HCT116 (cell line): ENCODE results near the gene VIPR2. TPM values are rescaled to one million over a fixed set of nuclear protein-coding genes. Genes with fewer than 3 reads are reported as not detected.

Experiments
- ATAC-seq: fragments of 200-7000 bp; cut with Tn5 transposase; 2 replicates; pipeline ENCODE4 v1.9.1; 2020; ENCODE audit warnings: mild to moderate bottlenecking, moderate library complexity
- BruUV-seq: library from RNA; stranded (reverse); fragments of 400-500 nt; replicated peaks from 2 replicates; lab custom pipeline; 2021; lab: Mats Ljungman, UMichigan
- CTCF ChIA-PET: fragments of 300-600 bp; sonication (Branson Sonifier 250); formaldehyde crosslinking; loops from one replicate; lab custom pipeline; 2021; ENCODE audit warnings: antibody characterized with exemption; lab: Charles Lee
- POLR2A ChIA-PET: fragments of 300-600, 350-600 bp; sonication (Branson Sonifier 250); formaldehyde crosslinking; loops from one replicate; lab custom pipeline; 2021; ENCODE audit warnings: antibody characterized with exemption; lab: Charles Lee
- RAD21 ChIA-PET, 2 experiments: fragments of 300-600 bp; sonication (Branson Sonifier 250); formaldehyde crosslinking; loops; one replicate each; lab custom pipeline; 2023; ENCODE audit warnings: low total read pairs in 2 of 2; ENCODE audit not compliant: uncharacterized antibody in 2 of 2, unreplicated experiment in 2 of 2, low non-redundant PET in 1 of 2; lab: Charles Lee
- DNase-seq: peaks from one replicate; pipeline ENCODE4 v3.0.0-alpha.2; 2010; ENCODE audit warnings: low read depth, low spot score
- H2AFZ ChIP-seq: fragments of 200-600 bp; shearing (Covaris generic), sonication (generic); 2 replicates; pipeline ENCODE4 v1.6.1; 2017; ENCODE audit warnings: low read depth, mixed run types, mixed read lengths, antibody characterized with exemption, low read length; ENCODE audit not compliant: poor library complexity, severe bottlenecking
- H3K27ac ChIP-seq: 2 replicates; pipeline ENCODE4 v1.5.1; 2012; ENCODE audit warnings: low read depth, low read length
- H3K27me3 ChIP-seq: fragments of 200-600 bp; sonication (generic); 2 replicates; pipeline ENCODE4 v1.6.1; 2016; ENCODE audit warnings: mixed run types, low read length, mixed read lengths; ENCODE audit not compliant: insufficient read depth
- H3K36me3 ChIP-seq, 2 experiments: fragments of 200-500 bp in 1 of 2; fragments of 200-600 bp in 1 of 2; sonication (Bioruptor generic) in 1 of 2; sonication (generic) in 1 of 2; 2 replicates each; pipeline versions ENCODE4 v1.5.1 to v1.6.1; 2014 to 2016; ENCODE audit warnings: low read length in 2 of 2, inconsistent platforms in 1 of 2, mixed read lengths in 1 of 2, mixed run types in 1 of 2; ENCODE audit not compliant: insufficient read depth in 2 of 2, control insufficient read depth in 1 of 2
- H3K4me1 ChIP-seq, 2 experiments: fragments of 200-600 bp in 1 of 2; sonication (generic) in 1 of 2; 2 replicates each; pipeline versions ENCODE4 v1.5.1 to v1.6.1; 2012 to 2017; ENCODE audit warnings: low read length in 2 of 2, inconsistent platforms in 1 of 2, mild to moderate bottlenecking in 1 of 2, mixed read lengths in 1 of 2, mixed run types in 1 of 2, moderate library complexity in 1 of 2; ENCODE audit not compliant: insufficient read depth in 2 of 2, control insufficient read depth in 1 of 2
- H3K4me2 ChIP-seq: fragments of 200-600 bp; sonication (generic); 2 replicates; pipeline ENCODE4 v1.6.1; 2017; ENCODE audit warnings: mixed run types, low read length, mixed read lengths
- H3K4me3 ChIP-seq, 2 experiments: fragments of 200-600 bp in 1 of 2; sonication (generic) in 1 of 2; replicated peaks in 1 of 2; 2 replicates each; pipeline ENCODE4 v1.5.1; 2011 to 2016; ENCODE audit warnings: low read length in 2 of 2, control low read depth in 1 of 2, low read depth in 1 of 2, mild to moderate bottlenecking in 1 of 2, mixed read lengths in 1 of 2, mixed run types in 1 of 2
- H3K79me2 ChIP-seq: fragments of 200-600 bp; sonication (generic); 2 replicates; pipeline ENCODE4 v1.6.1; 2017; ENCODE audit warnings: mild to moderate bottlenecking, mixed run types, low read length, moderate library complexity, mixed read lengths; ENCODE audit not compliant: insufficient read depth
- H3K9ac ChIP-seq: fragments of 200-600 bp; sonication (generic); 2 replicates; pipeline ENCODE4 v1.6.1; 2016; ENCODE audit warnings: low read length, mixed read lengths
- H3K9me2 ChIP-seq: fragments of 200-600 bp; sonication (generic), shearing (Covaris generic); 2 replicates; pipeline ENCODE4 v1.6.1; 2017; ENCODE audit warnings: mixed run types, mild to moderate bottlenecking, moderate library complexity; ENCODE audit not compliant: insufficient read depth
- H3K9me3 ChIP-seq, 2 experiments: fragments of 200-500 bp in 1 of 2; fragments of 200-600 bp in 1 of 2; sonication (Bioruptor generic) in 1 of 2; sonication (generic) in 1 of 2; 2 replicates each; pipeline ENCODE4 v1.6.1; 2014 to 2017; ENCODE audit warnings: low read length in 2 of 2, mixed read lengths in 2 of 2, inconsistent platforms in 1 of 2, low read depth in 1 of 2, mild to moderate bottlenecking in 1 of 2, mixed run types in 1 of 2, moderate library complexity in 1 of 2; ENCODE audit not compliant: control insufficient read depth in 1 of 2, insufficient read depth in 1 of 2
- H4K20me1 ChIP-seq: fragments of 200-600 bp; sonication (generic), shearing (Covaris generic); 2 replicates; pipeline ENCODE4 v1.6.1; 2017; ENCODE audit warnings: mixed run types, mild to moderate bottlenecking, moderate library complexity; ENCODE audit not compliant: insufficient read depth
- CBX3 ChIP-seq: IDR thresholded peaks from 2 replicates; pipeline ENCODE4 v1.6.1; 2012; ENCODE audit warnings: low read depth
- CEBPB ChIP-seq: IDR thresholded peaks from 2 replicates; pipeline ENCODE4 v1.6.1; 2012; ENCODE audit warnings: low read depth
- CTCF ChIP-seq, 3 experiments: fragments of 200-600 bp in 1 of 3; sonication (generic) in 1 of 3; IDR thresholded peaks in 2 of 3; conservative IDR thresholded peaks in 1 of 3; 2 replicates each; pipeline ENCODE4 v1.5.1; 2012 to 2017; ENCODE audit warnings: low read depth in 2 of 3, low read length in 2 of 3, antibody characterized with exemption in 1 of 3, borderline replicate concordance in 1 of 3, control low read depth in 1 of 3, mild to moderate bottlenecking in 1 of 3, mixed read lengths in 1 of 3, mixed run types in 1 of 3, moderate library complexity in 1 of 3; ENCODE audit not compliant: insufficient read depth in 1 of 3
- ELF1 ChIP-seq: IDR thresholded peaks from 2 replicates; pipeline ENCODE4 v1.6.1; 2012; ENCODE audit warnings: low read depth, borderline replicate concordance
- EZH2 ChIP-seq: fragments of 200-600 bp; sonication (generic); IDR thresholded peaks from 2 replicates; pipeline ENCODE4 v1.6.1; 2017; ENCODE audit warnings: antibody characterized with exemption, mixed run types
- EZH2phosphoT487 ChIP-seq: fragments of 200-600 bp; IDR thresholded peaks from 2 replicates; pipeline ENCODE4 v1.6.1; 2018; ENCODE audit warnings: antibody characterized with exemption, borderline replicate concordance
- FOSL1 ChIP-seq: IDR thresholded peaks from 2 replicates; pipeline ENCODE4 v1.6.1; 2012; ENCODE audit warnings: low read depth
- JUND ChIP-seq: IDR thresholded peaks from 2 replicates; pipeline ENCODE4 v1.6.1; 2012
- MAX ChIP-seq: IDR thresholded peaks from 2 replicates; pipeline ENCODE4 v1.6.1; 2012
- POLR2A ChIP-seq: IDR thresholded peaks from 2 replicates; pipeline ENCODE4 v1.7.0; 2011; ENCODE audit warnings: borderline replicate concordance; ENCODE audit not compliant: insufficient read depth, insufficient read length; ENCODE audit errors: extremely low read depth
- POLR2AphosphoS5 ChIP-seq: IDR thresholded peaks from 2 replicates; pipeline ENCODE4 v1.6.1; 2011; ENCODE audit warnings: mild to moderate bottlenecking, low read depth, low read length, moderate library complexity
- RAD21 ChIP-seq: IDR thresholded peaks from 2 replicates; pipeline ENCODE4 v1.6.1; 2012; ENCODE audit warnings: low read depth, mild to moderate bottlenecking
- REST ChIP-seq: IDR thresholded peaks from 2 replicates; pipeline ENCODE4 v1.6.1; 2012; ENCODE audit warnings: low read depth
- SIN3A ChIP-seq: IDR thresholded peaks from 2 replicates; pipeline ENCODE4 v1.6.1; 2012; ENCODE audit warnings: low read depth
- SP1 ChIP-seq: IDR thresholded peaks from 2 replicates; pipeline ENCODE4 v1.6.1; 2012; ENCODE audit warnings: low read depth
- SRF ChIP-seq: IDR thresholded peaks from 2 replicates; pipeline ENCODE4 v1.6.1; 2012; ENCODE audit warnings: low read depth
- TCF7L2 ChIP-seq: IDR thresholded peaks from 2 replicates; pipeline ENCODE4 v1.7.0; 2011; ENCODE audit warnings: borderline replicate concordance, inconsistent platforms; ENCODE audit not compliant: insufficient read depth, insufficient read length; ENCODE audit errors: extremely low read depth
- ZFX ChIP-seq: fragments of 450-650 bp; IDR thresholded peaks from 2 replicates; pipeline ENCODE4 v1.6.1; 2017
- intact Hi-C: fragments of 100-400 bp; cut with micrococcal nuclease; formaldehyde crosslinking; loops from 2 replicates; pipeline ENCODE4 v1.10.0; 2022
- total RNA-seq: library from RNA; stranded (reverse); gene quantifications from one replicate; pipeline ENCODE4 v1.2.1, GENCODE V29; 2021; ENCODE audit not compliant: unreplicated experiment

Gene VIPR2
- total RNA-seq, 1 experiment from 2014 or later, result 0.10 TPM

- TF ChIP-seq CBX3 (no peak), POLR2A (no peak), JUND (no peak), POLR2AphosphoS5 (no peak), ZFX (no peak), MAX (no peak), SIN3A (no peak), FOSL1 (no peak), EZH2phosphoT487 (no peak), SP1 (no peak), RAD21 (no peak), REST (no peak), CEBPB (no peak), SRF (no peak), EZH2 (no peak), ELF1 (no peak), TCF7L2 (no peak), CTCF (IDR thresholded peaks at IDR 0.05 in 2 of 3, conservative IDR thresholded peaks at IDR 0.05 in 1 of 3; ENCODE audit: borderline replicate concordance in 1 of 3, insufficient read depth in 1 of 3, low read depth in 2 of 3, low read length in 2 of 3) (no peak)
- TF ChIP-seq, all 23 proteins: peak for 0
- no peaks in the 10 kb centered on the region for H3K9me2 ChIP-seq
- H3K4me1 ChIP-seq, result no peaks in the 10 kb centered on the region
- no TSS peak for BruUV-seq
- DNase-seq (no peak), ATAC-seq (no peak)
- intact Hi-C loops, result no loop called here
- no peak overlapping the region for H3K27ac ChIP-seq
- H2AFZ ChIP-seq, result no peak overlapping the region
- ChIA-PET POLR2A (no interaction called here), RAD21 (no interaction called here), CTCF (no interaction called here)
- no peak overlapping the region for H3K4me3 ChIP-seq
- no peak overlapping the region for H3K4me2 ChIP-seq
- H3K9me3 ChIP-seq, result no peaks in the 10 kb centered on the region
- no peak overlapping the region for H3K9ac ChIP-seq
- H3K79me2 ChIP-seq, result no peaks in the 10 kb centered on the region
- no peaks in the 10 kb centered on the region; a peak in 1 of 4 replicates for H3K36me3 ChIP-seq
- H4K20me1 ChIP-seq, result no peaks in the 10 kb centered on the region
- no peaks in the 10 kb centered on the region for H3K27me3 ChIP-seq
Observed at GRCh38 chr7:159040912-159041711, 103.6 kb downstream of the VIPR2 start.
